H1 (cell line): ENCODE measurements around the gene KIF26B. TPM values are rescaled to one million over a fixed set of nuclear protein-coding genes. Genes with fewer than 3 reads are reported as not detected.
A peak's percentile ranks its signal among the peaks of the same experiment; 100 is the strongest.

Experiments
- CTCF ChIA-PET: fragments of 300-600 bp; sonication (Branson Sonifier 250); formaldehyde crosslinking; loops from one replicate; lab custom pipeline; 2021; ENCODE audit not compliant: partially characterized antibody; lab: Charles Lee
- POLR2A ChIA-PET: fragments of 300-600 bp; sonication (Branson Sonifier 250); formaldehyde crosslinking; loops from one replicate; lab custom pipeline; 2021; ENCODE audit warnings: inconsistent platforms; ENCODE audit not compliant: partially characterized antibody; lab: Charles Lee
- DNase-seq, 2 experiments: peaks; one replicate each; pipeline versions ENCODE4 v3.0.0 to v3.0.0-alpha.2; 2010 to 2022; ENCODE audit warnings: low spot score in 2 of 2, low read depth in 1 of 2, mixed read lengths in 1 of 2
- FAIRE-seq: peaks from 2 replicates; lab custom pipeline; 2011; peaks lifted over from hg19 to GRCh38; lab: Jason Lieb, UNC
- H2AFZ ChIP-seq: 2 replicates; pipeline ENCODE4 v1.8.1; 2012; ENCODE audit warnings: low read length, inconsistent platforms
- H2AK5ac ChIP-seq: 2 replicates; pipeline ENCODE4 v1.6.1; 2013; ENCODE audit warnings: low read depth, low read length
- H2BK120ac ChIP-seq: replicated peaks from 2 replicates; pipeline ENCODE3; 2013; ENCODE audit warnings: low read depth, low read length, inconsistent platforms
- H2BK12ac ChIP-seq: 2 replicates; pipeline ENCODE4 v1.6.1; 2013; ENCODE audit warnings: low read depth, low read length
- H2BK15ac ChIP-seq: 2 replicates; pipeline ENCODE4 v1.6.1; 2013; ENCODE audit warnings: low read length
- H2BK20ac ChIP-seq: 2 replicates; pipeline ENCODE4 v1.6.1; 2013; ENCODE audit warnings: low read length
- H2BK5ac ChIP-seq: 2 replicates; pipeline ENCODE4 v1.6.1; 2013; ENCODE audit warnings: low read depth, low read length
- H3K14ac ChIP-seq: 2 replicates; pipeline ENCODE4 v1.6.1; 2013; ENCODE audit warnings: inconsistent platforms; ENCODE audit not compliant: insufficient read length
- H3K18ac ChIP-seq: 2 replicates; pipeline ENCODE4 v1.6.1; 2013; ENCODE audit warnings: low read length; ENCODE audit errors: extremely low read depth
- H3K23ac ChIP-seq: 2 replicates; pipeline ENCODE4 v1.6.1; 2013; ENCODE audit warnings: inconsistent platforms; ENCODE audit not compliant: insufficient read length
- H3K23me2 ChIP-seq: 2 replicates; pipeline ENCODE4 v1.6.1; 2013; ENCODE audit warnings: low read depth, low read length
- H3K27ac ChIP-seq: 2 replicates; pipeline ENCODE4 v1.6.1; 2011; ENCODE audit warnings: low read depth, low read length, inconsistent platforms
- H3K27me3 ChIP-seq, 4 experiments: replicated peaks in 1 of 4; 1 replicate in 1 of 4; 2 replicates in 3 of 4; pipeline versions ENCODE4 v1.6.1 to v1.8.1; 2011 to 2013; ENCODE audit warnings: low read length in 3 of 4, mild to moderate bottlenecking in 3 of 4, inconsistent platforms in 2 of 4, mixed read lengths in 2 of 4, moderate library complexity in 1 of 4; ENCODE audit not compliant: control insufficient read depth in 3 of 4, insufficient read depth in 3 of 4; ENCODE audit errors: extremely low read depth in 1 of 4
- H3K36me3 ChIP-seq, 4 experiments: 2 replicates each; pipeline versions ENCODE4 v1.6.1 to v1.8.1; 2011 to 2013; ENCODE audit warnings: mild to moderate bottlenecking in 4 of 4, low read length in 3 of 4, moderate library complexity in 2 of 4, control low read depth in 1 of 4, inconsistent platforms in 1 of 4; ENCODE audit not compliant: insufficient read depth in 4 of 4, control insufficient read depth in 2 of 4
- H3K4ac ChIP-seq: replicated peaks from 2 replicates; pipeline ENCODE3; 2013; ENCODE audit warnings: low read length, low read depth, mixed read lengths, inconsistent platforms; ENCODE audit not compliant: insufficient read length
- H3K4me1 ChIP-seq, 4 experiments: replicated peaks in 1 of 4; 1 replicate in 1 of 4; 2 replicates in 3 of 4; pipeline versions ENCODE4 v1.6.1 to v1.8.1; 2011 to 2013; ENCODE audit warnings: low read length in 3 of 4, inconsistent platforms in 2 of 4, mixed read lengths in 1 of 4; ENCODE audit not compliant: insufficient read depth in 4 of 4, control insufficient read depth in 3 of 4
- H3K4me2 ChIP-seq, 2 experiments: 2 replicates each; pipeline versions ENCODE4 v1.6.1 to v1.8.1; 2011 to 2013; ENCODE audit warnings: low read depth in 2 of 2, low read length in 2 of 2, control low read depth in 1 of 2, inconsistent platforms in 1 of 2, mild to moderate bottlenecking in 1 of 2; ENCODE audit not compliant: insufficient read depth in 1 of 2
- H3K4me3 ChIP-seq, 4 experiments: fragments of 200-600, 300-600 bp in 1 of 4; sonication (generic), shearing (Covaris generic), sonication (Bioruptor Twin) in 1 of 4; 2 replicates each; pipeline versions ENCODE4 v1.5.1 to v1.8.1; 2011 to 2016; ENCODE audit warnings: low read length in 4 of 4, low read depth in 3 of 4, control low read depth in 2 of 4, inconsistent platforms in 2 of 4, mild to moderate bottlenecking in 2 of 4, mixed read lengths in 1 of 4, moderate library complexity in 1 of 4; ENCODE audit not compliant: insufficient read depth in 2 of 4; ENCODE audit errors: extremely low read depth in 1 of 4
- H3K56ac ChIP-seq: replicated peaks from 2 replicates; pipeline ENCODE3; 2013; ENCODE audit warnings: low read depth, mild to moderate bottlenecking, mixed read lengths, low read length, inconsistent platforms; ENCODE audit not compliant: insufficient read length
- H3K79me1 ChIP-seq: 2 replicates; pipeline ENCODE4 v1.6.1; 2013; ENCODE audit warnings: low read depth, low read length, control low read depth
- H3K79me2 ChIP-seq, 2 experiments: 2 replicates each; pipeline versions ENCODE4 v1.6.1 to v1.8.1; 2012 to 2013; ENCODE audit warnings: low read length in 2 of 2, mild to moderate bottlenecking in 2 of 2, inconsistent platforms in 1 of 2; ENCODE audit not compliant: insufficient read depth in 2 of 2, control insufficient read depth in 1 of 2
- H3K9ac ChIP-seq, 4 experiments: replicated peaks in 1 of 4; 1 replicate in 1 of 4; 2 replicates in 3 of 4; pipeline versions ENCODE4 v1.6.1 to v1.8.1; 2011 to 2013; ENCODE audit warnings: low read depth in 3 of 4, low read length in 3 of 4, control low read depth in 2 of 4, mild to moderate bottlenecking in 2 of 4, moderate library complexity in 2 of 4, inconsistent platforms in 1 of 4; ENCODE audit errors: extremely low read depth in 1 of 4
- H3K9me3 ChIP-seq, 2 experiments: 2 replicates each; pipeline versions ENCODE4 v1.6.1 to v1.8.1; 2012 to 2013; ENCODE audit warnings: mild to moderate bottlenecking in 2 of 2, moderate library complexity in 2 of 2, control low read depth in 1 of 2, inconsistent platforms in 1 of 2, low read depth in 1 of 2, low read length in 1 of 2, mixed read lengths in 1 of 2; ENCODE audit not compliant: insufficient read depth in 2 of 2
- H4K20me1 ChIP-seq, 2 experiments: replicated peaks in 1 of 2; 2 replicates each; pipeline versions ENCODE3 to v1.8.1; 2011 to 2013; ENCODE audit warnings: inconsistent platforms in 2 of 2, low read length in 2 of 2, mild to moderate bottlenecking in 1 of 2; ENCODE audit not compliant: insufficient read depth in 2 of 2, control insufficient read depth in 1 of 2
- H4K5ac ChIP-seq: 2 replicates; pipeline ENCODE4 v1.6.1; 2013; ENCODE audit warnings: low read length, low read depth, mixed read lengths, inconsistent platforms; ENCODE audit not compliant: insufficient read length
- H4K8ac ChIP-seq: 2 replicates; pipeline ENCODE4 v1.8.0; 2013; ENCODE audit warnings: mild to moderate bottlenecking, moderate library complexity, low read length, inconsistent platforms; ENCODE audit not compliant: insufficient read depth; ENCODE audit errors: extremely low read depth
- H4K91ac ChIP-seq: replicated peaks from 2 replicates; pipeline ENCODE3; 2013; ENCODE audit warnings: low read length, mixed read lengths, inconsistent platforms; ENCODE audit not compliant: insufficient read length
- TAF7 ChIP-seq: optimal IDR thresholded peaks from 2 replicates; pipeline ENCODE3; 2011; ENCODE audit warnings: low read depth, mild to moderate bottlenecking, inconsistent platforms, low read length, moderate library complexity, borderline replicate concordance
- TCF12 ChIP-seq: IDR thresholded peaks from 2 replicates; pipeline ENCODE4 v1.6.1; 2011; ENCODE audit warnings: low read depth, mild to moderate bottlenecking, low read length
- WGBS, 2 experiments: shearing (Covaris generic) in 1 of 2; methylation state at CpG; one replicate each; pipeline versions ENCODE4 v1.1.6 to v1.1.7; 2013 to 2015; ENCODE audit warnings: low lambda C conversion rate in 2 of 2, mixed read lengths in 2 of 2, inconsistent platforms in 1 of 2, low coverage in 1 of 2, missing lambda C conversion rate in 1 of 2; ENCODE audit not compliant: insufficient replicate concordance in 2 of 2, insufficient coverage in 1 of 2, insufficient read length in 1 of 2; ENCODE audit errors: extremely low coverage in 1 of 2, missing lambda C conversion rate in 1 of 2; 5-methylcytosine and 5-hydroxymethylcytosine counted together
- polyA plus RNA-seq, 7 experiments: library from polyadenylated mRNA; depleted of rRNA in 3 of 7; stranded (reverse) in 5 of 7; unstranded in 2 of 7; fragments of >200 nt in 5 of 7; fragments of 200-250 nt in 2 of 7; gene quantifications; 1 replicate in 5 of 7; 2 replicates in 1 of 7; 4 replicates in 1 of 7; pipeline versions ENCODE4 v1.2.1 to v1.2.3, GENCODE V29; 2011 to 2013; ENCODE audit warnings: missing spikeins in 2 of 7, mixed read lengths in 2 of 7
- total RNA-seq: library from RNA; stranded (reverse); fragmentation: NEBNext Ultra II Directional; extraction: Animal tissue kit (Norgen Biotek cat#: 25700); gene quantifications from 2 replicates; pipeline ENCODE4 v1.2.1, GENCODE V29; 2021

Gene KIF26B
- total and polyA plus RNA-seq, 2 of the 8 experiments (the other 6 are each of a cell fraction or from before 2014, with no cell fraction given) = 0.06 to 0.28 TPM

DNA sequence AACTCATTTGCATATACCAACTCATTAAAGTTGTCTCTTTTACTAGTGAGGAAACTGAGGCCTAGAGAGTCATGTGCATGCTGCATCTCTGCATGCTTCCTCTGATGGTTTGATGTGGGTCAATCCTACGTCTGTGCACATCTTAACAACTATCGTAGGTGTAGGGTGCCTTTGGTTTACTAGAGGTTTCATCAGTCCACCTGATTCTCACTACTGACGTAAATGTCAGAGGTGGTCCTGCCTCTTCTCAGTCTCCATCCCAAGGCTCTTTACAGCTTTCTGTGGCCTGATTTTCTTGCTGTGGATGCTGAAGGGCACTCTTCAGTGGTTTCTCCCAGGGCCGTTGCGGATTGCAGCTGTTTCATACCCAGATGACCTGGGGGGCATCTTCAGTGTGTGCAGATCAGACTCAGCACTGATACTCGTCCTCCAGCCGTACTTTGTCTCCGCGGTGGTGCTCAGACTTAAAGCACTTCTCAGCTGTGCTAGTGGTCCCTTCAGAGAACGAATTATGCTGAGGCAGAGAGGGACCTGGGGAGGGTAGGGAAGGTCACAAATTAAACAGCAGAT lies 407.0 kb downstream of the KIF26B start:
- H3K56ac ChIP-seq = no peak overlapping the region
- no peaks in the 10 kb centered on the region for H3K9me3 ChIP-seq
- CTCF ChIA-PET = interaction anchor here (0.5 kb wide), 1 partner anchor 203 kb away, joined by 3 read pairs; no protein-coding TSS in a partner anchor
- no peak overlapping the region for H3K4me3 ChIP-seq
- H3K23ac ChIP-seq = no peak overlapping the region
- no peak overlapping the region for H3K27ac ChIP-seq
- TF ChIP-seq TCF12 (no peak), TAF7 (peak; percentile 31)
- TF ChIP-seq, all 59 proteins: peak for 1
- no peaks in the 10 kb centered on the region for H3K79me2 ChIP-seq
- no peak overlapping the region for H2BK20ac ChIP-seq
- no peaks in the 10 kb centered on the region; a peak in 1 of 7 replicates for H3K27me3 ChIP-seq
- H3K4ac ChIP-seq = no peak overlapping the region
- H3K14ac ChIP-seq = no peak overlapping the region
- no peak overlapping the region for H3K18ac ChIP-seq
- no peak overlapping the region for H2BK12ac ChIP-seq
- H2BK15ac ChIP-seq = no peak overlapping the region
- FAIRE-seq (no peak), DNase-seq (no peak)
- H4K8ac ChIP-seq = no peak overlapping the region
- H3K9ac ChIP-seq = no peak overlapping the region
- no peak overlapping the region for H4K91ac ChIP-seq
- no peaks in the 10 kb centered on the region for H3K4me1 ChIP-seq
- no peak overlapping the region for H3K4me2 ChIP-seq
- H2BK120ac ChIP-seq = no peak overlapping the region
- no peak overlapping the region for H2AK5ac ChIP-seq
- WGBS, 2 experiments = 92% methylated on average over 10 of the region's 10 CpGs; no CpG with 5 or more reads in 1 of the 2 experiments
- POLR2A ChIA-PET = interaction anchor here (1.4 kb wide), 1 partner anchor 11 kb away, joined by 3 read pairs; no protein-coding TSS in a partner anchor
- H4K20me1 ChIP-seq = no peaks in the 10 kb centered on the region
- H2BK5ac ChIP-seq = no peak overlapping the region
- H3K36me3 ChIP-seq = no peaks in the 10 kb centered on the region
- H3K79me1 ChIP-seq = no peaks in the 10 kb centered on the region
- H2AFZ ChIP-seq = no peak overlapping the region
- H4K5ac ChIP-seq = no peak overlapping the region
- H3K23me2 ChIP-seq = no peaks in the 10 kb centered on the region
